NCI-H2029 treated with DMSO at 0.1 percent for 48 hours (cell line): Measurements from ENCODE around the gene PSENEN.

ENCODE experiments used
- DNase-seq: peaks from one replicate; lab custom pipeline; 2025; lab: John Stamatoyannopoulos, UW

The PSENEN gene

GRCh38 chr19:35733180-35734125 lies 12.0 kb upstream of the PSENEN start:
- DNase-seq, result no peak

- DNase-seq, result no peak
Observed at GRCh38 chr19:35734273-35734672, 11.2 kb upstream of the PSENEN start.

- DNase-seq, result no peak
Observed at GRCh38 chr19:35734889-35735288, 10.6 kb upstream of the PSENEN start.

- DNase-seq, result no peak
Observed at GRCh38 chr19:35736913-35737886, 8.3 kb upstream of the PSENEN start.

- no peak for DNase-seq
Observed at GRCh38 chr19:35738021-35738886, 7.2 kb upstream of the PSENEN start.

GRCh38 chr19:35738887-35739229 lies 6.6 kb upstream of the PSENEN start:
- no peak for DNase-seq

GRCh38 chr19:35739275-35740107 lies 6.0 kb upstream of the PSENEN start:
- DNase-seq, result no peak

GRCh38 chr19:35740108-35740422 lies 5.4 kb upstream of the PSENEN start:
- no peak for DNase-seq

- DNase-seq, result peak; percentile 95
Observed at GRCh38 chr19:35740423-35741202, 4.8 kb upstream of the PSENEN start.

- DNase-seq, result no peak
Observed at GRCh38 chr19:35741203-35741515, 4.3 kb upstream of the PSENEN start.

GRCh38 chr19:35742121-35742724 lies 3.2 kb upstream of the PSENEN start, which contains the start of gene IGFLR1:
TSS of gene IGFLR1 (minus strand) at chr19:35742452. CDS start at chr19:35741180, 1,272 bp downstream.
- DNase-seq, result no peak

- no peak for DNase-seq
Observed at GRCh38 chr19:35743640-35744429, 1.6 kb upstream of the PSENEN start.

- DNase-seq, result peak; percentile 90
Observed at GRCh38 chr19:35744430-35745327, 772 bp upstream of the PSENEN start.

GRCh38 chr19:35746087-35746462 lies 624 bp downstream of the PSENEN start:
- no peak for DNase-seq

GRCh38 chr19:35746531-35746930 lies 1.1 kb downstream of the PSENEN start:
- no peak for DNase-seq

- DNase-seq, result peak; percentile 96
Observed at GRCh38 chr19:35748106-35749020, 2.9 kb downstream of the PSENEN start, which contains the start of gene LIN37. TSS of gene LIN37 (plus strand) at chr19:35748576. CDS start at chr19:35748725, 149 bp downstream.

- DNase-seq, result no peak
Observed at GRCh38 chr19:35750167-35750566, 4.7 kb downstream of the PSENEN start.
